GM13976 (cell line): ENCODE results near the gene TEC.

Experiments
- DNase-seq: peaks from one replicate; pipeline ENCODE4 v3.0.0; 2012; ENCODE audit warnings: low spot score
- in situ Hi-C: fragments of 300-500 bp; cut with MboI; formaldehyde crosslinking; loops from one replicate; pipeline ENCODE4 v1.12.0; 2022; ENCODE audit warnings: low sequenced_read_pairs, mixed read lengths, inconsistent platforms; ENCODE audit not compliant: unreplicated experiment
- TF ChIP-seq, protein P1 (sequence below): IDR thresholded peaks from 2 replicates; pipeline ENCODE4 v1.5.1; 2012; ENCODE audit warnings: borderline replicate concordance, mild to moderate bottlenecking; ENCODE audit not compliant: insufficient read depth; ENCODE audit errors: extremely low read depth, missing control alignments, control extremely low read depth

Gene TEC

DNA sequence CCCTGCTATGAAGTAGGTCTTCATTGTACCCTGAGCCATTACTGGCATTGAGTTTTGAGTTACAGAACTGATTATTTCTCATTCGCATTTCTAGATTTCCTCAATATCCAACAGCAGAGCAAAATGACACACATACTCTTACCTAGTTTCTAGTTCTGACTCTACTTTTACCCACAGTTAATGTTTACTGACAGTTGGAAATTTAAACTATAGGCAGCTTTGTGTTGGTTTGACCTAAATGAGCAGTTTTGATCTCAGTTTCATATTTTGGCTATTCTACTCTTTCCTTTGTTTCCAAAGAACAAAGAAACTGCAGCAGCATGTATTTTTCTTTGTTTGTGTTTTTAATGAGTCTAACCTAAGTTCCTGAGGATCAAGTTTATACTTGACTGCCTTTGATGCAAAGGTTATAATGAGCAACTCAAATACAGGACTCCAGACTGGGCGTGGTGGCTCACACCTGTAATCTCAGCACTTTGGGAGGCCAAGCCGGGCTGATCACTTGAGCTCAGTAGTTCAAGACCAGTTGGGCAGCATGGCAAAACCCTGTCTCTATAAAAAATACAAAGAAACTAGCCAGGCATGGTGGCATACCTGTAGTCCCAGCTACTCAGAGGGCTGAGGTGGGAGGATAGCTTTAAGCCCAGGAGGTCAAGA, 166.0 kb downstream of the TEC start:
- TF ChIP-seq, protein P1, sequence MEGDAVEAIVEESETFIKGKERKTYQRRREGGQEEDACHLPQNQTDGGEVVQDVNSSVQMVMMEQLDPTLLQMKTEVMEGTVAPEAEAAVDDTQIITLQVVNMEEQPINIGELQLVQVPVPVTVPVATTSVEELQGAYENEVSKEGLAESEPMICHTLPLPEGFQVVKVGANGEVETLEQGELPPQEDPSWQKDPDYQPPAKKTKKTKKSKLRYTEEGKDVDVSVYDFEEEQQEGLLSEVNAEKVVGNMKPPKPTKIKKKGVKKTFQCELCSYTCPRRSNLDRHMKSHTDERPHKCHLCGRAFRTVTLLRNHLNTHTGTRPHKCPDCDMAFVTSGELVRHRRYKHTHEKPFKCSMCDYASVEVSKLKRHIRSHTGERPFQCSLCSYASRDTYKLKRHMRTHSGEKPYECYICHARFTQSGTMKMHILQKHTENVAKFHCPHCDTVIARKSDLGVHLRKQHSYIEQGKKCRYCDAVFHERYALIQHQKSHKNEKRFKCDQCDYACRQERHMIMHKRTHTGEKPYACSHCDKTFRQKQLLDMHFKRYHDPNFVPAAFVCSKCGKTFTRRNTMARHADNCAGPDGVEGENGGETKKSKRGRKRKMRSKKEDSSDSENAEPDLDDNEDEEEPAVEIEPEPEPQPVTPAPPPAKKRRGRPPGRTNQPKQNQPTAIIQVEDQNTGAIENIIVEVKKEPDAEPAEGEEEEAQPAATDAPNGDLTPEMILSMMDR: no peak
- no peak for DNase-seq
- in situ Hi-C loops: loop anchor here (25.0 kb wide), 1 partner anchor 859 kb away; no protein-coding TSS in a partner anchor

DNA sequence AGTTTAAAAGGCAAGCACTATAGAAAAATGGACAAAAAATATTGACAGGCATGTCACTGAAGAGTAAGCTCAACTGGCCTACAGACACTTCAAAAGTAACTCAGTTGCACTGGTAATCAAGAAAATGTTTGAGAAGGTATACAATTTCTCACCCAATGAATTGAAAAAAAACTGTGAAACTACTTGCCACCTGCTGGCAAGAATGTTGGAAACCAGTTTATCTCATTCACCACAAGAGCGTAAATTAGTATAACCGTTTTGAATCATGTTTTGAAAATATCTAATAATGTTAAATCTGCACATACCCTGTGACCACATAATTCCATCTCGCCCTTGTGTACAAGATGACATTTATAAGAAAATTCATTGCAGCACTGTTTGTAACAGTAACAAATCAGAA, 167.3 kb downstream of the TEC start:
- TF ChIP-seq, protein P1: no peak
- DNase-seq: no peak
- in situ Hi-C loops: loop anchor here (25.0 kb wide), 1 partner anchor 860 kb away; no protein-coding TSS in a partner anchor

DNA sequence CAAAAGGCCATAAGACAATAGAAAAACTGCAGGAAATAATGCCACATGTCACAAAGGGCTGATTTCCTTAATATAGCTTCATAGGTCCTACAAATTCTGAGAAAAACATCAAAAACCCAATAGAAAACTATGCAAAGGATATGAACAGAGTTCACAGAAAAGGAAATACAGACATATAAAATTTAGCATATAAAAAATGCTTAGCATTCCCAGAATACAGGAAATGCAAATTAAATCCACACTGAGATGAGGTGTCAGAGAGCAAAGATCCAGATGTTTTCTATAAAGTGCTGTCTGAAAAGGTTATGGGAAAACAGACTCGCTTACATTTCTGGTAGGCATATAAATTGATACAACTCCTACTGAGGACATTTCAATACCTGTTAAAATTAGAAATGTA, 169.4 kb downstream of the TEC start:
- TF ChIP-seq, protein P1: no peak
- in situ Hi-C loops: loop anchor here (25.0 kb wide), 1 partner anchor 862 kb away; no protein-coding TSS in a partner anchor
- no peak for DNase-seq

DNA sequence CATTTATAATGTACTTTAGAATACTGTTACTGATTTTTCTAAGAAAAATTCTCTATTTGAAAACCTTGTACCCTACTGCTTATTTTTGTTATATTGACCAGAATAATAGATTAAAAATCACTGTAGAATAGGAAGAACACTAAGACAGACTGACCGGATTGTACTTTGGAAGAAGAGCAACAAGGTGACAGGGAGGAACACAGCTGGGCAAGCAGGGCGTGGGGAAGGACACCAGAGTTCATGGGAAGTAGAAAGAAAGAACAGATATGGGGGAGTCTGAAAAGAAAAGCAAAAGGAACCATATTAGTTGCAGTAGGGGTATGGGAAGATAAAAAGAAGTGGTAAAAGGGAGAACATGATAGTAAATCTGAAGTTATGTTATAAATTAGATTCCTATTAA, 174.2 kb downstream of the TEC start:
- no peak for DNase-seq
- in situ Hi-C loops: loop anchor here (25.0 kb wide), 2 partner anchors 158 to 408 kb away; no protein-coding TSS in a partner anchor
- TF ChIP-seq, protein P1: no peak

DNA sequence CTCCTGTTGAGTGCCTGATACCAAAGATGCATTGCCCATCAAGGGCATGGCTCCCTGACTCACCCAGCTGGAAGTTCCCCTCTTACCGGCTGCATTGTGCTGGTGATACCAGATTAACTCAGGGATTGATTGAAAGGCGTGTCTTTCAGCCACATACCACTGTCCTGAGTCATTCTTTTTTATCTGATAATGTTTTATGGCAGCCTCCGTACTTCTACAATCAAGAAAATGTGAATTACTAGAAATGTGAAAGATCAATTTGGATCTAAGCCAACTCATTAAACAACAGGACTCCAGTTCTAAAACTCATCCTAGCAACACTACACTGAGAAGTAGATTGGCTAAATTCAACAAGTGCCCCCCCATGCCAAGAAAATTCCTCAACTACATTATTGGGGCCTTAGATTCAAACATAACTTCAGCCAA, 175.6 kb downstream of the TEC start:
- no peak for DNase-seq
- in situ Hi-C loops: loop anchor here (25.0 kb wide), 2 partner anchors 157 to 407 kb away; no protein-coding TSS in a partner anchor
- TF ChIP-seq, protein P1: no peak

DNA sequence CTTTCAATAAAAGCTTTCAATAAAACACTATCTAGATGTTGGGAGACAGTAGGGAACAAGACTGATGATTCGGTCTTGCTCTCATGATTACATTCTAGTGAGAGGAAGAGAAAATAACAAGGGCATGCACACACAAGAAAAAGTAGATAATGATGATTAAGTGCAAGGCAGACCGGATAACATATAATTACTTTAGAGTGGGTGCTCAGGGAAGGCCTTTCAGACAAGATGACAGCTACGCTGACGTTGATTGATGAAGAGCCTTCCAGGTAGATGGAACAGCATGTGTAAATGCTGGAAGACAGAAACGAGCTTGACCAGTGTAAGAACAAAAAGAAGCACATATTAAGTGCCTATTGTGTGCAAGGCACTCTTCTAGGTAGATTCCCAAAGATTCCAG, 179.0 kb downstream of the TEC start:
- no peak for DNase-seq
- in situ Hi-C loops: loop anchor here (25.0 kb wide), 2 partner anchors 153 to 403 kb away; no protein-coding TSS in a partner anchor
- TF ChIP-seq, protein P1: no peak
